ENCODE results near the gene SLC20A1. TPM values are rescaled to one million over a fixed set of nuclear protein-coding genes. Genes with fewer than 3 reads are reported as not detected.

Gene SLC20A1
- total RNA-seq, 4 donors from 2014 or later: 19.2 to 50.6 (median 34.5) TPM

DNA sequence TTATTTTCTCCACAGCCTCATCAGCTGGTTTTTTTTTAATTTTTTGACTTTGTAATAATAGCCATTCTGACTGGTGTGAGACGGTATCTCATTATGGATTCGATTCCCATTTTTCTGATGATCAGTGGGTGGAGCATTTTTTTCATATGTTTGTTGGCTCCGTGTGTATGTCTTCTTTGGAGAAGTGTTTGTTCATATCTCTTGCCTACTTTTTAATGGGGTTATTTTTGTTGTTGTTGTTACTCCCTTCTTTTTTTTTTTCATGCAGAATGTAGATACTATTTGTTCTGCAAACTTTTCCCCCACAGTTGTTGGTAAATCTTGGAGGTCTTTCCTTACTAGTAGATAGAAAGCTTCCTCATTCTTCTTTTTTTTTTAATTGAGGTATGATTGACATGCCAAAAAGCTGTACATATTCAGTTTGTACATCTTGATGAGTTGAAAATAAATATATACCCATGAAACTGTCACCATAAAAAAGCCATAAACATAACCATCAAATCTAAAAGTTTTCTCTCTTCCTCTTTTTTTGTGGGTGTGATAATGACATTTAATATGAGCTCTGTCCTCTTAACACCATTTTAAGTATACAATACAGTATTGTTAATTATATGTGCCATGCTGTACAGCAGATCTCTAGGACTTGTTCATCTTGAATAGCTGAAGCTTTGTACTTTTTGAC, 53.2 kb downstream of the SLC20A1 start:
- Histone ChIP-seq H3K9me3 (no peaks in the 10 kb centered on the region), H3K27me3 (no peaks in the 10 kb centered on the region), H3K4me1 (no peaks in the 10 kb centered on the region), H3K36me3 (no peaks in the 10 kb centered on the region), H3K27ac (no peak overlapping the region), H3K4me3 (no peak overlapping the region)
- no peak for DNase-seq (ENCODE audit: low spot score in 2 of 2)
- WGBS: 80% methylated on average over 3 of the region's 3 CpGs
- TF ChIP-seq, protein P1, sequence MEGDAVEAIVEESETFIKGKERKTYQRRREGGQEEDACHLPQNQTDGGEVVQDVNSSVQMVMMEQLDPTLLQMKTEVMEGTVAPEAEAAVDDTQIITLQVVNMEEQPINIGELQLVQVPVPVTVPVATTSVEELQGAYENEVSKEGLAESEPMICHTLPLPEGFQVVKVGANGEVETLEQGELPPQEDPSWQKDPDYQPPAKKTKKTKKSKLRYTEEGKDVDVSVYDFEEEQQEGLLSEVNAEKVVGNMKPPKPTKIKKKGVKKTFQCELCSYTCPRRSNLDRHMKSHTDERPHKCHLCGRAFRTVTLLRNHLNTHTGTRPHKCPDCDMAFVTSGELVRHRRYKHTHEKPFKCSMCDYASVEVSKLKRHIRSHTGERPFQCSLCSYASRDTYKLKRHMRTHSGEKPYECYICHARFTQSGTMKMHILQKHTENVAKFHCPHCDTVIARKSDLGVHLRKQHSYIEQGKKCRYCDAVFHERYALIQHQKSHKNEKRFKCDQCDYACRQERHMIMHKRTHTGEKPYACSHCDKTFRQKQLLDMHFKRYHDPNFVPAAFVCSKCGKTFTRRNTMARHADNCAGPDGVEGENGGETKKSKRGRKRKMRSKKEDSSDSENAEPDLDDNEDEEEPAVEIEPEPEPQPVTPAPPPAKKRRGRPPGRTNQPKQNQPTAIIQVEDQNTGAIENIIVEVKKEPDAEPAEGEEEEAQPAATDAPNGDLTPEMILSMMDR (IDR thresholded peaks at IDR 0.05): no peak
- no peak for TF ChIP-seq POLR2A (IDR thresholded peaks at IDR 0.05)
- no peak for TF ChIP-seq POLR2AphosphoS5 (IDR thresholded peaks at IDR 0.05)

DNA sequence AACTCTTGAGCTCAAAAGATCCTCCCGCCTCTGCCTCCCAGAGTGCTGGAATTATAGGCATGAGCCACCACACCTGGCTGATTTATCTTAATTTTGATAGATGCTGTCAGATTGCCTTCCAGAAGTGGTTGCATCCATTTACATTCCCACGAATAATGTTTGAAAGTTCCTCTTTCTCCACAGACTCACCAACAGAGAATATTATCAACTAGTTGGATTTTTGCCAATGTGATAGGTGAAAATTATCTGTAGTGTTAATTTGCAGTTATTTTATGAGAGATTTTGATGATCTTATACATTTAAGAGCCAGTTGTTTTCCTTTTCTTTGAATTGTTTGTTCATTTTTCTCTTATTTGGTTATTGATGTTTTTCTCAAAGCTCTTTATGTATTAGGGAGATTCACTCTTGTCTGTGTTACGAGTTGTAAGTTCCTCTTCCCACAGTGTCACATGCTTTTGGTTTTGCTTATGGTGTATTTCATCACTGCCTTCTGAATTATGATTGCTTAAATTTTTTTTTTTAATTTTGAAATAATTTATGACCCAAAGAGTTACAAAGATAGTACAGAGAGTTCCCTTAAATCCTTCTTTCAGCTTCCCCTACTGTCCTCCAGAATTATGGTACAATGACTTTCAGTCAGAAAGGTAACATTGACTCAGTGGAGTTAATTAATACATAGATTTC, 54.4 kb downstream of the SLC20A1 start:
- Histone ChIP-seq H3K36me3 (no peaks in the 10 kb centered on the region), H3K27me3 (no peaks in the 10 kb centered on the region), H3K4me3 (no peak overlapping the region), H3K27ac (no peak overlapping the region), H3K9me3 (no peaks in the 10 kb centered on the region), H3K4me1 (no peaks in the 10 kb centered on the region)
- WGBS: 68% methylated on average over 3 of the region's 3 CpGs
- DNase-seq (ENCODE audit: low spot score in 2 of 2): no peak
- no peak for TF ChIP-seq POLR2A (IDR thresholded peaks at IDR 0.05)
- TF ChIP-seq, protein P1 (IDR thresholded peaks at IDR 0.05): no peak
- TF ChIP-seq EP300 (IDR thresholded peaks at IDR 0.05): no peak
- no peak for TF ChIP-seq POLR2AphosphoS5 (IDR thresholded peaks at IDR 0.05)

DNA sequence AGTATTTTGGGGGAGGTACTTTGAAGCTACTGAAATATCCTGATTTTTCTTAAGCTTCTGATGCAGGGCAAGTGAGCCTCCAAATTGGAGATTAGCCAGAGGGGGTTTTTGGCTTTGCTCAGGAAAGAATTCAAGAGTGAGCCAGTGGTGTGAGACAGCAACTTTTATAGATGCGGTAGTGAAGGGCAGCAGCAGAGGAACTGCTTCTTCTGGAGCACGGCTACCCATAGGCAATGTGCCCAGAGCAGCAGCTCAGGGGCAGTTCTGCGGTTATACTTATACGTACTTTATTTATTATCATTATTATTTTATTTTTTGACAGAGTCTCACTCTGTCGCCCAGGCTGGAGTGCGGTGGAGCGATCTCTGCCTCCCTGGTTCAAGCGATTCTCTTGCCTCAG, 55.3 kb downstream of the SLC20A1 start:
- Histone ChIP-seq H3K36me3 (no peaks in the 10 kb centered on the region), H3K27me3 (no peaks in the 10 kb centered on the region), H3K27ac (no peak overlapping the region), H3K9me3 (no peaks in the 10 kb centered on the region), H3K4me1 (no peaks in the 10 kb centered on the region), H3K4me3 (no peak overlapping the region)
- DNase-seq (ENCODE audit: low spot score in 2 of 2): peak; percentile 28 to 67
- TF ChIP-seq POLR2A (IDR thresholded peaks at IDR 0.05): no peak
- TF ChIP-seq, protein P1 (IDR thresholded peaks at IDR 0.05): no peak
- no peak for TF ChIP-seq EP300 (IDR thresholded peaks at IDR 0.05)
- no peak for TF ChIP-seq POLR2AphosphoS5 (IDR thresholded peaks at IDR 0.05)
- WGBS: 89% methylated on average over 8 of the region's 8 CpGs

DNA sequence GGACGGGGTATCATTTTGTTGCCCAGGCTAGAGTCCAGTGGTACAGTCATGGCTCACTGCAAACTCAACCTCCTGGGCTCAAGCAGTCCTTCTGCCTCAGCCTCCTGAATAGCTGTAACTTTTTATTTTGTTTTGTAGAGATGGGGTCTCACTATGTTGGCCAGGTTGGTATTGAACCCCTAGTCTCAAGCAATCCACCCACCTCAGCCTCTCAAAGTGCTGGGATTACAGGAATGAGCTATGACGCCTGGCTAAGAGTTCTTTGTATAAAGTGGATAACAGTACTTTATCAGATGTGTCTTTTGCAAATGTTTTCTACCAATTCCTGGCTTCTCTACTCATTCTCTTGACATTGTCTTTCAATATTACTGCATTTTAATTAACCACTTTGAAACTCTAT, 57.9 kb downstream of the SLC20A1 start:
- 74% methylated on average over 2 of the region's 2 CpGs for WGBS
- DNase-seq (ENCODE audit: low spot score in 2 of 2): no peak
- no peak overlapping the region for H3K27ac ChIP-seq
- no peaks in the 10 kb centered on the region for H3K36me3 ChIP-seq
- H3K27me3 ChIP-seq: no peaks in the 10 kb centered on the region
- TF ChIP-seq, protein P1 (IDR thresholded peaks at IDR 0.05): no peak
- TF ChIP-seq POLR2A (IDR thresholded peaks at IDR 0.05): no peak
- TF ChIP-seq POLR2AphosphoS5 (IDR thresholded peaks at IDR 0.05): no peak
- TF ChIP-seq EP300 (IDR thresholded peaks at IDR 0.05): no peak
- no peaks in the 10 kb centered on the region for H3K4me1 ChIP-seq
- no peak overlapping the region for H3K4me3 ChIP-seq
- H3K9me3 ChIP-seq: no peaks in the 10 kb centered on the region

DNA sequence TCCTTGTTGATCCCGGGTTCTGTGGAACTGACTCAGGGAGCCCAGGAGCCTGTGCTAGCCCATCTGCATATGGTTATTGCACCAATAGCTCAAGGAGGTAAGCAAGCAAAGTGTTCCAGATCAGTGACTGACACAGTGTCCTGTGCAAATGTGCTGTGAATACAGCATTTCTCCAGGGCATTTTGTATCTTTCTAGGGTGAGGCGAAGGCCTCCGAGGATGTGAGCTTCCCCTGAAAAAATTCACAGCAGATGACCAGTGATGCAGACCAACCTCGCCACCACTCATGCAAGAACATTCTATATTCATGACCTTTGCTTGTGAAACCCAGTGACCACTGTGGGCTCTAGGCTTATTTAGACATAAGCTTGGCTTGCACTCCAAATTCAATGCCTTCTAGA, 59.8 kb downstream of the SLC20A1 start:
- Histone ChIP-seq H3K4me1 (no peaks in the 10 kb centered on the region), H3K36me3 (no peaks in the 10 kb centered on the region), H3K27ac (no peak overlapping the region), H3K4me3 (no peak overlapping the region), H3K9me3 (no peaks in the 10 kb centered on the region), H3K27me3 (no peaks in the 10 kb centered on the region)
- 80% methylated on average over 4 of the region's 4 CpGs for WGBS
- TF ChIP-seq, protein P1 (IDR thresholded peaks at IDR 0.05): no peak
- TF ChIP-seq POLR2A (IDR thresholded peaks at IDR 0.05) (no peak), POLR2AphosphoS5 (IDR thresholded peaks at IDR 0.05) (no peak), EP300 (IDR thresholded peaks at IDR 0.05) (no peak)
- DNase-seq (ENCODE audit: low spot score in 2 of 2): peak in 1 of 2 donors; percentile 31
